Thymus (tissue), 11 donors: ENCODE results near the gene KSR1. TPM values are rescaled to one million over a fixed set of nuclear protein-coding genes. Genes with fewer than 3 reads are reported as not detected.

Experiments
- DNase-seq, 9 donors: peaks; one replicate each; pipeline ENCODE4 v3.0.0-alpha.2; 2013; ENCODE audit warnings: low spot score in 9 of 9, low read depth in 6 of 9, missing footprints in 1 of 9
- H3K27ac ChIP-seq, 2 donors: one replicate each; pipeline ENCODE4 v1.5.1; 2013; ENCODE audit warnings: control low read depth in 1 of 2, low read depth in 1 of 2, low read length in 1 of 2, mild to moderate bottlenecking in 1 of 2, moderate library complexity in 1 of 2
- H3K27me3 ChIP-seq, 2 donors: one replicate each; pipeline ENCODE4 v1.5.1; 2013; ENCODE audit warnings: low read length in 1 of 2; ENCODE audit not compliant: control insufficient read depth in 2 of 2, insufficient read depth in 1 of 2
- H3K36me3 ChIP-seq, 2 donors: one replicate each; pipeline ENCODE4 v1.5.1; 2013; ENCODE audit warnings: low read length in 1 of 2, mild to moderate bottlenecking in 1 of 2, moderate library complexity in 1 of 2; ENCODE audit not compliant: control insufficient read depth in 2 of 2, insufficient read depth in 2 of 2
- H3K4me1 ChIP-seq, 2 donors: one replicate each; pipeline ENCODE4 v1.5.1; 2013; ENCODE audit warnings: low read length in 2 of 2; ENCODE audit not compliant: control insufficient read depth in 2 of 2, insufficient read depth in 2 of 2
- H3K4me3 ChIP-seq, 2 donors: one replicate each; pipeline ENCODE4 v1.5.1; 2013; ENCODE audit warnings: low read length in 2 of 2, control low read depth in 1 of 2, mild to moderate bottlenecking in 1 of 2
- H3K9me3 ChIP-seq, 2 donors: one replicate each; pipeline ENCODE4 v1.5.1; 2013; ENCODE audit warnings: low read length in 1 of 2, mild to moderate bottlenecking in 1 of 2; ENCODE audit not compliant: control insufficient read depth in 2 of 2, insufficient read depth in 1 of 2
- WGBS: extraction: QIAGEN DNeasy Blood & Tissue Kit; methylation state at CpG from one replicate; pipeline ENCODE4 v1.1.7; 2013; 5-methylcytosine and 5-hydroxymethylcytosine counted together
- polyA plus RNA-seq: library from polyadenylated mRNA; stranded (reverse); fragments of 200-250 nt; gene quantifications from one replicate; pipeline ENCODE4 v1.2.3, GENCODE V29; 2013
- total RNA-seq: library from RNA; stranded (reverse); fragments of 120-200 nt; gene quantifications from one replicate; pipeline ENCODE4 v1.2.4, GENCODE V29; 2013
- donor health status: healthy.

The KSR1 gene
- total and polyA plus RNA-seq, 2 donors = 12.5 to 32.8 TPM

- DNase-seq = no peak
- Histone ChIP-seq H3K36me3 (no peaks in the 10 kb centered on the region), H3K27ac (no peak overlapping the region), H3K4me3 (no peak overlapping the region), H3K9me3 (no peaks in the 10 kb centered on the region), H3K27me3 (no peaks in the 10 kb centered on the region), H3K4me1 (peaks cover 0 to 10% of the 10 kb centered on the region in 2 donors)
- WGBS = 97% methylated on average over 3 of the region's 3 CpGs
These were observed 119.1 kb downstream of the KSR1 start for GRCh38 chr17:27575096-27575911.

DNA sequence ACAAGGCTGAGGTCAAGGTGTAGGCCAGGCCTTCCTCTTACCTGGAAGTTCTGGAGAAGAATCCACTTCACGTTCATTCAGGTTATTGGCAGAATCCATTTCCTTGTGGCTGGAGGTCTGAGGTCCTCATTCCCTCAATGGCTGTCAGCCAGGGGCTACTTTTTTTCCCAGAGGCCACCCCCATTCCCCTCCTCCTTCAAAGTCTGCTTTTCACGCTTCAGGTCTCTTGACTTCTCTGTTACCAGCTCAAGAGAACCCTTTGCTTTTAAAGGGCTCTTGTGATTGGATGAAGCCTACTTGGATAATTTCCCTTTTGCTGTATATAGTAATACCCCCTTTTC lies 119.6 kb downstream of the KSR1 start:
- WGBS = 98% methylated on average over 2 of the region's 2 CpGs
- H3K4me1 ChIP-seq = peaks cover 0 to 10% of the 10 kb centered on the region in 2 donors
- H3K36me3 ChIP-seq = no peaks in the 10 kb centered on the region
- no peaks in the 10 kb centered on the region for H3K9me3 ChIP-seq
- no peak overlapping the region for H3K27ac ChIP-seq
- H3K4me3 ChIP-seq = no peak overlapping the region
- no peaks in the 10 kb centered on the region for H3K27me3 ChIP-seq
- DNase-seq = no peak

- Histone ChIP-seq H3K9me3 (no peaks in the 10 kb centered on the region), H3K27ac (no peak overlapping the region), H3K27me3 (no peaks in the 10 kb centered on the region), H3K4me1 (peaks cover 0 to 10% of the 10 kb centered on the region in 2 donors), H3K36me3 (no peaks in the 10 kb centered on the region), H3K4me3 (no peak overlapping the region)
- DNase-seq = no peak
- 88% methylated on average over 8 of the region's 8 CpGs for WGBS
These were observed 120.3 kb downstream of the KSR1 start for GRCh38 chr17:27576477-27577083.

DNA sequence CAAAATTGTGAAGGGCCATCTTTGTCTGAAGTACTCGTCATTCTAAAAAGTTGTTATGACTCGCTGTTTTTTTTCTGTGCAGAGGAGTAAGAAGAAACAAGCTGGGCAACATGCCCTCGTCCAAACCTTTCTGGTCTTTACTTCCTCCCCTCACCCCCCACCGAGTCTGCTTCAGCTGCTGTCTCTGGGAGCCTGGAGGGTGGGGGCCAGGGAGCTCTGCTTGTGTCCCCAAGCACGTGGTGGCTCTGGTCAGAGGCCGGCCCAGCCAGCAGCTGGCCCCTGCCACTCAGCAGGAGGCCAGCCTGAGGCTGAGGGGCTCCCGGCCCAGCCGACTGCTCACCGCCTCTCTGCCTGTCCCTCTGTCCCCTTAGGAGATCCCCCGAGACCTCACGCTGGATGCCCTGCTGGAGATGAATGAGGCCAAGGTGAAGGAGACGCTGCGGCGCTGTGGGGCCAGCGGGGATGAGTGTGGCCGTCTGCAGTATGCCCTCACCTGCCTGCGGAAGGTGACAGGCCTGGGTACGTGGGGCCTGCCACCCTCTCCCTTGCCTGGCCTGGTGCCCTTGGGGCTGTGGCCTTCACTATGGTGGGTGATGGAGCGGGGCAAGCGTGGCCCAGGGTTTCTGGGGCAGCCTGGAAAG lies 121.0 kb downstream of the KSR1 start:
- H3K27ac ChIP-seq = peak overlapping the region in 1 of 2 donors; percentile 22
- WGBS = 95% methylated on average over 20 of the region's 20 CpGs
- H3K36me3 ChIP-seq = no peaks in the 10 kb centered on the region
- no peak for DNase-seq
- no peak overlapping the region for H3K4me3 ChIP-seq
- H3K9me3 ChIP-seq = no peaks in the 10 kb centered on the region
- no peaks in the 10 kb centered on the region for H3K27me3 ChIP-seq
- peaks cover 0 to 10% of the 10 kb centered on the region in 2 donors for H3K4me1 ChIP-seq

- Histone ChIP-seq H3K9me3 (no peaks in the 10 kb centered on the region), H3K4me1 (peaks cover 0 to 10% of the 10 kb centered on the region in 2 donors), H3K27ac (no peak overlapping the region), H3K4me3 (no peak overlapping the region), H3K36me3 (no peaks in the 10 kb centered on the region), H3K27me3 (no peaks in the 10 kb centered on the region)
- WGBS = 97% methylated on average over 10 of the region's 10 CpGs
- DNase-seq = no peak
These were observed 121.9 kb downstream of the KSR1 start for GRCh38 chr17:27577884-27578717.

- Histone ChIP-seq H3K27me3 (no peaks in the 10 kb centered on the region), H3K36me3 (no peaks in the 10 kb centered on the region), H3K4me1 (peaks cover 0 to 10% of the 10 kb centered on the region in 2 donors), H3K4me3 (no peak overlapping the region), H3K27ac (no peak overlapping the region), H3K9me3 (no peaks in the 10 kb centered on the region)
- whole genome bisulfite sequencing = 78% methylated on average over 4 of the region's 4 CpGs
- DNase-seq = peak in 1 of 9 donors; percentile 22
These were observed 122.5 kb downstream of the KSR1 start for GRCh38 chr17:27578718-27579085.

DNA sequence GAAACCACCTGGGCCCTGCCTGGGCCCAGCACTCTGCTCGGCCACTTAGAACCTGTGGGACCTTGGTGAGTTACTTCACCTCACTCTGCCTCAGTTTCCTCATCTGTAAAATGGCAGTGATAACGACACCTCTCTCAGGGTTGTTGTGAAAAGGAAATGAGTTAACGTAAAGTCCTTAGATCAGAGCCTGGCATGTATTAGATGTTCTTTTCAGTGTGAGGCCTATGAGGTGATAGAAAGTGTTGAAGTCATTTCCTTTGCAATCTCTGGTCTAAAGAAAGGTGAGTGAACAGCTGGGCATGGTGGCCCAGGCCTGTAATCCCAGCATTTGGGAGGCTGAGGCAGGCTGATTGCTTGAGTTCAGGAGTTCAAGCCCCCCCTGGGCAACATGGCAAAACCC lies 123.1 kb downstream of the KSR1 start:
- peaks cover 0 to 10% of the 10 kb centered on the region in 2 donors for H3K4me1 ChIP-seq
- no peaks in the 10 kb centered on the region for H3K9me3 ChIP-seq
- no peaks in the 10 kb centered on the region for H3K27me3 ChIP-seq
- H3K36me3 ChIP-seq = no peaks in the 10 kb centered on the region
- H3K27ac ChIP-seq = peak overlapping the region in 1 of 2 donors; percentile 32
- DNase-seq = no peak
- H3K4me3 ChIP-seq = no peak overlapping the region
- WGBS = 88% methylated on average over 3 of the region's 3 CpGs

- no peak overlapping the region for H3K4me3 ChIP-seq
- H3K9me3 ChIP-seq = no peaks in the 10 kb centered on the region
- H3K4me1 ChIP-seq = peaks cover 0 to 10% of the 10 kb centered on the region in 2 donors
- H3K27ac ChIP-seq = peak overlapping the region in 1 of 2 donors; percentile 12
- 95% methylated on average over 4 of the region's 4 CpGs for WGBS
- H3K36me3 ChIP-seq = no peaks in the 10 kb centered on the region
- no peaks in the 10 kb centered on the region for H3K27me3 ChIP-seq
- no peak for DNase-seq
These were observed 123.7 kb downstream of the KSR1 start for GRCh38 chr17:27579897-27580321.
